ENCODE results near the gene PHLDA2.

Gene PHLDA2

GRCh38 chr11:2896047-2896446 is 33.2 kb downstream of the PHLDA2 start:
- DNase-seq (ENCODE audit: low read depth): no peak

GRCh38 chr11:2893935-2894334 is 35.3 kb downstream of the PHLDA2 start:
- no peak for DNase-seq (ENCODE audit: low read depth)

GRCh38 chr11:2892967-2893528 is 36.2 kb downstream of the PHLDA2 start:
- DNase-seq (ENCODE audit: low read depth): no peak

- peak; percentile 41 for DNase-seq (ENCODE audit: low read depth)
These were observed 36.8 kb downstream of the PHLDA2 start for GRCh38 chr11:2892215-2892966.

GRCh38 chr11:2891326-2892214 is 37.6 kb downstream of the PHLDA2 start:
- no peak for DNase-seq (ENCODE audit: low read depth)

- no peak for DNase-seq (ENCODE audit: low read depth)
These were observed 38.5 kb downstream of the PHLDA2 start for GRCh38 chr11:2890466-2891294.

- no peak for DNase-seq (ENCODE audit: low read depth)
These were observed 39.6 kb downstream of the PHLDA2 start for GRCh38 chr11:2889362-2890273.

GRCh38 chr11:2888266-2888968 is 40.8 kb downstream of the PHLDA2 start:
- peak; percentile 79 for DNase-seq (ENCODE audit: low read depth)

- DNase-seq (ENCODE audit: low read depth): no peak
These were observed 41.6 kb downstream of the PHLDA2 start for GRCh38 chr11:2887515-2888195.

- no peak for DNase-seq (ENCODE audit: low read depth)
These were observed 42.3 kb downstream of the PHLDA2 start for GRCh38 chr11:2886936-2887335.

- DNase-seq (ENCODE audit: low read depth): no peak
These were observed 42.9 kb downstream of the PHLDA2 start for GRCh38 chr11:2886191-2886894.

- peak; percentile 75 for DNase-seq (ENCODE audit: low read depth)
These were observed 43.5 kb downstream of the PHLDA2 start, which contains the start of gene CDKN1C for GRCh38 chr11:2885678-2886081. CDKN1C (minus strand) TSS chr11:2885775; CDS start chr11:2885456, 319 bp downstream.

- no peak for DNase-seq (ENCODE audit: low read depth)
These were observed 44.1 kb downstream of the PHLDA2 start for GRCh38 chr11:2885017-2885677.

- no peak for DNase-seq (ENCODE audit: low read depth)
These were observed 45.0 kb downstream of the PHLDA2 start for GRCh38 chr11:2883979-2884815.

- no peak for DNase-seq (ENCODE audit: low read depth)
These were observed 45.6 kb downstream of the PHLDA2 start for GRCh38 chr11:2883640-2883978.

- no peak for DNase-seq (ENCODE audit: low read depth)
These were observed 46.7 kb downstream of the PHLDA2 start for GRCh38 chr11:2882396-2883110.

- DNase-seq (ENCODE audit: low read depth): no peak
These were observed 47.2 kb downstream of the PHLDA2 start for GRCh38 chr11:2881981-2882375.

All from activated T-helper 9 cell treated with anti-CD3 and anti-CD28 coated beads, Interleukin-2, amount 50 U/mL, for 16 hours (primary cell).